NCI-H82 treated with DMSO at 0.1 percent for 48 hours (cell line): ENCODE data around the gene GLDC.
A peak's percentile ranks its signal among the peaks of the same experiment; 100 is the strongest.
"Not testable (repeated sequence)": the region's sequence is repeated elsewhere in the genome, so short reads cannot be mapped to it uniquely, and the experiment has no call there.

Experiments
- DNase-seq: peaks from one replicate; lab custom pipeline; 2025; ENCODE audit not compliant: unreplicated experiment; lab: John Stamatoyannopoulos, UW

Gene GLDC

DNA sequence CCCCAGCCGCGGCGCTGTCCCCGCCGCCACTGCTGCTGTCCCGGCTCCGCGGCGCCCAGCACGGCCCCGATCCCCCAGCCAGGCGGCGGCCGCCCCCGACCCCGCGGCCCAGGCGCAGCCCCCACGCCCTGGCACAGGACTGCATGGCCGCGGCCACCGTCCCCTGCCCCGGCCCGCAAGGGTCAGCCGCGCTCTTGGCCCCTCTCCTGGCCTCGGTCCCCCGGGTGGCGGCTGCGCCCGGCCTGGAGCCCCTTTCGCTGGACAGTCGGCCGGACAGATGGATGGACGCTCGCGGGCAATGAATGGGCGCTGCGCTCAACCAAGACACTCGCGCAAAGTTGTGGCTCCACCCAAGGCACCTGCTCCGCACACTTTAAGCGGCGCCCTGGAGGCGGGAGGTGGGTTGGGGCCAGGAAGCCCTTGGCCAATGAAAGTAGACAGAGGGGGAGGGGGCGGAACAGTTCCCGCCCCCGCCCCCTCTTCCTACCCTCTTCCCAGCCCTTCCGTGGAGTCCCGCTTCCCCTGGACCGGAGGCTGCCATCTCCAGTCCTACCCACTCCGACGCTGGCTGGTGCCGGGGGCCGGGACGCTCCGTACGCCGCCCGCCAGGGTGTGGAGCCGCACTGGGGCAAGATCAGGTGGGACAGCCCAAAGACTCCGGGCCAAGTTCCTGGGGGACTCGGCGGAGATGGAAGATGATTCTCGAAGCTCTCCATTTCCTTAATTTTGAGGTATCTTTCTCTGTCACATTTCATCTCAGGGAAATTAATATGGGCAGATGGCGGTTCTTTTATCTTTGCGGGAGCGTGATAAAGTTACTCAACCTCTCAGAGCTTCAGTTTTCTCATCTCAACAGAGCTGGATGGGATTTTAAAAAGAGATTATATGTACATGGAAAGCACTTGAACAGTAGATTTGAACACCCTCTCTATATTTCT is at the start of gene GLDC:
TSS of gene GLDC (minus strand) at position 375 of the 938 bp plus-strand sequence. CDS start at position 145, 230 bp downstream.
- DNase-seq = peak; percentile 67

- DNase-seq = no peak
Observed at GRCh38 chr9:6692881-6693361, 47.4 kb upstream of the GLDC start.

GRCh38 chr9:6692433-6692832 is 46.9 kb upstream of the GLDC start:
- no peak for DNase-seq

GRCh38 chr9:6690675-6691070 is 45.1 kb upstream of the GLDC start:
- DNase-seq = not testable (repeated sequence)

- no peak for DNase-seq
Observed at GRCh38 chr9:6689893-6690674, 44.6 kb upstream of the GLDC start.

- DNase-seq = no peak
Observed at GRCh38 chr9:6687180-6687579, 41.7 kb upstream of the GLDC start.

GRCh38 chr9:6686396-6686795 is 40.9 kb upstream of the GLDC start:
- DNase-seq = no peak

DNA sequence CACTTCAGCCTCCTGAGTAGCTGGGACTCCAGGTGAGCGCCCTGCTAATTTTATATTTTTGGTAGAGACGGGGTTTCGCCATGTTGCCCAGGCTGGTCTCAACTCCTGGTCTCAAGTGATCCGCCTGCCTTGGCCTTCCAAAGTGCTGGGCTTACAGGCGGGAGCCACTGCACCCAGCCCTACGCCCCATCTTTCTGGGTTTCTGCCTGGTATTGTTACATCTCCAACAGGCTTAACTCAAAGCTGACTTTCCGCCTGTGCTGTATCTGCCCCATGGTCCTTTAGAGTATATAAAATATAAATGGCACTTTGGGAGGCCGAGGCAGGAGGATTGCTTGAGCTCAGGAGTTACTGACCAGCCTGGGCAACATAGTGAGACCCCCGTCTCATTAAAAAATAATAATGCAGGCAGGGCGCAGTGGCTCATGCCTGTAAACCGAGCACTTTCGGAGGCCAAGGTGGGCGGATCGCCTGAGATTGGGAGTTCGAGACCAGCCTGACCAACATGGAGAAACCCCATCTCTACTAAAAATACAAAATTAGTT is 36.5 kb upstream of the GLDC start:
- DNase-seq = no peak

GRCh38 chr9:6681147-6681956 is 35.8 kb upstream of the GLDC start:
- DNase-seq = peak; percentile 92

DNA sequence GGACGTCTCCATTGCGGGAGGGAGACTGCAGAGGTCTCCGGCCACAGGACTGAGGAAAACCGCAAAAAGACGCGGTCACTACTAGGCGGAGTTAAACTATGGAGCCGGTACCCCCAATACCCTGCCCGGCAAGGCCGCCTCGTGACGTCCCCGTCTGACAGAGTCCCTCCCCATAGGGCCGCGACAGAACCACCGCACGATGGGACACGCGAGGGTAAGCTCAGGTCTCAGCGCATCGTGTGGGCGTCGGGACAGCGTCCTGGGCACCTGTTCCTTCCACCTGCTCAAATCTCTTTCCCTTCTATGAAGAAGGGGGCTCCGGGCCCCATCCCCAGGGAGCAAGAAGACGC is 35.2 kb upstream of the GLDC start:
- DNase-seq = no peak

- no peak for DNase-seq
Observed at GRCh38 chr9:6677803-6678202, 32.3 kb upstream of the GLDC start.

DNA sequence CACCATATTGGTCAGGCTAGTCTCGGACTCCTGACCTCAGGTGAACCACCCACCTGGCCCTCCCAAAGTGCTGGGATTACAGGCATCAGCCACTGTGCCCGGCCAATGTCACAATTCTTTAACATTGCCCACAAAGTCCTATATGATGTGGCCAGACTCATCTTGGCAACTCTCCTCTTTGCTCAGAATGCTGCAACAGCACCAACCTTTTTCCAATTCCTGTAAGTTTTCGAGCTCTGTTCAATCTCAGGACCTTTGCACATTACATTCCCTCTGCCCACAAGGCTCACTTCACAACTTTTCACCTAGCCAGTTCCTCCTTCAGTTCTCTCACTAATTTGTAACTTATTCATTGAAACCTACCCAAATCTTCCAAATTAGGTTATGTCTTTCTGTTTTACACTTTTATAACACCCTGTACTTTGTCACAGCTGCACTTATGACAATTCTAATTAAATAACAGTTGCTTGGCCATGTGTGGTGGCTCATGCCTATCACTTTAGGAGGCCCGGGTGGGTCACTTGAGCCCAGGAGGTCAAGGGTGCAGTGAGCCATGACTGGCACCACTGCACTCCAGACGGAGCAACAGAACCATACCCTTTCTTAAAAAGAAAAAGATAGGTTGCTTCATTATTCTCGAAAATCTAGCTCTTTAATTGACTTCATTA is 30.9 kb upstream of the GLDC start:
- no peak for DNase-seq

GRCh38 chr9:6675268-6675667 is 29.7 kb upstream of the GLDC start:
- DNase-seq = no peak

DNA sequence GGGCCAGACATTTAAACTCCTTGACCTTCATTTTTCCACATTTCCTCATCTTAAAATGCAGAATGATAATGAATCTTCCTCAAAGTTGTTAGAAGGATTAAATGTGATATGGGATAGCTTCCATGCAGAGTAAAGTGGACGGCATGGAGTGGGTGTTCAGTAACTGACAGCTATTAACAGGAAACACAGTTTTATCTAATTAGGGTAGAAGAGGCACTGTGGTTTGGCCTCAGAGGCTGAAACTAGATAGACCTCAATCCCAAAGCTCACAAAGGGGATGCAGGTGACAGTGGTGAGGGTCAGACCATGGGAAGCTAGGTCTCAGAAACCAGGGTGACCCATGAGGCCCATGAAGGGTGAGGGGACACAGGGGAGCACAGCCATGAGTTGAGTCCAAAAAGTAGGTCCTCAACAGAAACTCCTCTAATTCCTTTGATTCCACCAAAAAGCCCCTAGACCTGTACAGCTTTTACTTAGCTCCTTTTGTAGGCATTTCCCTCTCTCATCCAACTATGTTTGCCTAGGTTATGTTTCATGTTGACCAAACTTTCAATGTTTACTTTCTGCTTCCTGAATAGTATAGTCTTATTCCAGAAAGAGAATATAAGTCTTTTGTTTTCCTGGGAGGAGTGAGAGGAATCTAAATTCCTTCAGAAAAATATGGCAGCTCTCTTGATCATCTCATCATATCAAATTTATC is 27.9 kb upstream of the GLDC start:
- DNase-seq = no peak

GRCh38 chr9:6672118-6672517 is 26.6 kb upstream of the GLDC start:
- no peak for DNase-seq

- no peak for DNase-seq
Observed at GRCh38 chr9:6671416-6671815, 25.9 kb upstream of the GLDC start.

DNA sequence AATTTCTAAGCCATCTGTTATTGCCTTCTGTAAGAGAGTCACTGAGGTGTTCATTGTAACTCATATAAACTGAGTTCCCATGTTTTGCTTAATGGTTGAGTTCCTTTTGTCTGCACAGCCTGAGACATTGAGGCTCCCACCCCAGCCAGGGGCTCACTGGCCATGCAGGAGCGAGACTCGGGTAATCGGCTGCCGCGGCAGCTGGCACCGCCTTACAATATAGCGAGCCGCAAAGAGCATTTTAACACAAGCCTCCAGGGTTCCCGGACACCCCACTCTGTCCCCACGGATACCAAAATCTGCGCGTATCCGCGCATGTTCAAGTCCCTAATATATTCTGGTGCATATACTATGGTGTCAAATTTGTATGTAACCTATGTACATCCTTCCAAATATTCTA is 24.4 kb upstream of the GLDC start:
- DNase-seq = no peak

DNA sequence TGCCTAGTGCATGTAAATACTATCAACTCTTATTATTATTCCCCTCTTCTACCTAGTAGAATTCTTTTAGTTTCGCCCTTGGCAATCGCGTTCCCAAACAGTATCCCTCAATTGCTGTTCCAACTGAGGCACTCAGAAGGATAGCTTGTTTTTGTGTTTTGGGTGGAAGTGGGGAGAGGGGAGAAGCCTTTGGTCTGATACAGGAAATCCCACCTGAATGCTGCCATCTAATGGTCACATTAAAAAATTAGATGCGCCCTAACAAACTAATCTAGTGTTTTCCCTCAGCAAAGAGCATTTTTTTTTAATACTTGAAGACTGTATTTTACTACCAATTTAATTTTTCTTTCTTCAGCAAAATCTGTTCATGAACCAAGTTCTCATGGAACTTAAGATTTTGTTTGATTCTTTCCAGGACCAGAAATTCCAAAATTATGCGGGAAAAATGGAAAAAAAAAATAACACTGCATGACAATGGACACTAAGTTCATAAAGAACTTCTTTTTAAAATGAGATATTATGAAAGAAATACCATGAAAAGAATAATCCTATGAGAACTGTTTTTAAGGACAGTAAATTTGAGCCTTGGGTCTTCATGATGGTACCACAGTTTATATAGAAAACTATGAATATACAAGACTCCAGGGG is 22.2 kb upstream of the GLDC start:
- DNase-seq = no peak

GRCh38 chr9:6667080-6667479 is 21.6 kb upstream of the GLDC start:
- DNase-seq = no peak
